HG03045 (cell line): Measurements from ENCODE around the gene NUMA1.

Experiments
- ATAC-seq: cut with Tn5 transposase; IDR thresholded peaks from one replicate; pipeline ENCODE4 v1.9.1; 2021; ENCODE audit warnings: mild to moderate bottlenecking, moderate library complexity; ENCODE audit not compliant: unreplicated experiment

The NUMA1 gene

DNA sequence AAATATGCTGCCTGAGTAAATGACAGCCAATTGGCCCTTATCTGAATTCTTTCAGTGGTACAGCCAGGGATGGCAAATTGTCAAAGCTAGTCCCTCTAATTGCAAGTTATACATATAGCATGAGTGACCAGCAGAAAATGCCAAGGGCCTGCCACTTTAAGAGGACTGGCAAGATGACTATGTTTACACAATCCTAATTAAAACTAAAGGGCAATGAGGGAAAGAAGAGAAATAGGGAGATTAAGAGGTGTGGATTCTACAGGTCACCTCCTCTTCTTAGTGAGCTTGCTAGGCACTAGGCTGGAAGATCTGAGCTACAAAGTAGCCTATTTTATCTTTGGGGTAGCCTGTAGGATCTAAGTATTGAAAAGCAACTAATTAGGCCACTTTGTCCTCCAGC is 13.5 kb downstream of the NUMA1 start:
- no peak for ATAC-seq

DNA sequence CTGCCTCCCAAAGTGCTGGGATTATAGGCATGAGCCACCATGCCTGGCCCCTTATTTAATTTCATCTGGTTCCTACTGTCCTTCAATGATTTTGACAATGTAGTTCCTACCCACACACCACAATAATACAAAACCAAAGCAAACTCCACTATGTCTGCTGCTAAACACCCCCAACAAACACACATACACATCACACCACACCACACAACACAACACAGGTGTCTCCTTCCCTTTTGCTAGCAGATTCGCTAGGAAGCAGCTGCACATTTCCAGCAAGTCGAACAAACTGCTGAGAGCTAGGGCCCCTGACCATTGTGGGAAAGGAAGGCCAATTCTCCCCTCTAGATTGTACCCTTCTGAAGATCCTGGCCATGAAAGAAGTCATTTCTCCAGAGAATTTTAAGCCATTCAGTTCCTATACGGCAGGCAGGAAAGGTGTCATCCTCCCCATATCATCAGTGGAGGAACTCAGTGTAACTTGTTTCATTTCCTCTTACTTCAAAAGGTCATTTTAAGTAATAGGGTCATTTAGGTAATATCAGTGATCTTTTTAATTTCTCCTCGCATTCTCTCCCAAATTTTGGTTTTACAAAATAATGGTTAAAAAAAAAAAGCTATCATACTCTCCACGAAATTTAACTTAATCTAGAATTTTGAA is 18.5 kb downstream of the NUMA1 start:
- ATAC-seq, result no peak

- ATAC-seq, result no peak
These were observed 21.8 kb downstream of the NUMA1 start for GRCh38 chr11:72058416-72059034.

GRCh38 chr11:72048766-72049460 is 31.4 kb downstream of the NUMA1 start:
- ATAC-seq, result no peak

DNA sequence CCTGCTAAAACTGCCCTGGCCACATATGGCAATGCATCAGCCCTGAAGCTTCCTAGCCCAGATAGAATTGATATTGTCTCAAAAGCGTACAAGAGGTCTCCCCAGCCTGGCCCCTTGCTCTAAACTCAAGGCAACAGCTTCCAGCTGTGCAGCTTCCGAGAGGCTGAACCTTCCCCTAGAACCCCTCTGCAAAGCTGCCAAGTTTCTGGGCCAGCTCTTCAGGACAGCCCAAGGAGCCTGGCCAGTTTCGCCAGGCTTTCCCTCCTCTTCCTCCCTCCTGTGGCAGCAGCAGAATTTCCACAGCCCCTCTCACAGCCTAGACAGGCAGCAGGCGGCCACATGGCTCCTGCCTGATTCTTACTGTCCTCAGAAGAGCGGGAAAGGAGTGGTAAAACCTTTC is 34.5 kb downstream of the NUMA1 start:
- no peak for ATAC-seq

DNA sequence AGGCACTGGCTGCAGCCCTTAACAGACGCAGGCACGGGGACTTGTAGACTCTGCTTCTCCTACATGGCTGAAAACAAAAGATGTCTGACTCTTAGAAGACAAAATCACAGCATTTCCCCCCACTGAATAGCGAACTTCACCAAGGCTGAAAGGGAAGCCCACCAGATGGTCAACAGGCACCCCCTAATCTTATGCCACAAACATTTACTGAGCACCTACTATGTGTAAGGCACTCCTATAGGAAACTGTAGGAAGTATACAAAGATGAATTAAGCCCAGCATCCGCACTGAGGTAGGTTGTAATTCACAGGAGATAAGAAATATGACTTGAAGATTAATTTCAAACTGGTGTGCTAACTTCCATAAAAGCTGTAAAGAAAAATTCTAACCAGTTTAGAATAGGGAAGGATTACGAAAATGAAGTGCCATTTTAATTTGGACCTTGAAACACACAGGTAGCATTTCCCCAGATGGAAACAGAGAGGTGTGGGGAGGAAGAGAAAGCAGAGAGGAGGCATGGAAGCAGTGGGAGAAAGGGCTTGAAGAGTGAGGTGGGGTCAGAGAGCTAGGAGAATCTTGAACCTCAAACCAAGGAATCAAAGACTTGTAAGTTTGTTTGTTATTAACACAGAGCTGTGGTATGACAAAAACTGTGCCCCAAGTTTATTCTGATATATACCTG is 38.1 kb downstream of the NUMA1 start:
- no peak for ATAC-seq

- ATAC-seq, result peak; percentile 43
These were observed 38.8 kb downstream of the NUMA1 start for GRCh38 chr11:72041364-72042063.

GRCh38 chr11:72040491-72041363 is 39.6 kb downstream of the NUMA1 start:
- ATAC-seq, result peak; percentile 26

DNA sequence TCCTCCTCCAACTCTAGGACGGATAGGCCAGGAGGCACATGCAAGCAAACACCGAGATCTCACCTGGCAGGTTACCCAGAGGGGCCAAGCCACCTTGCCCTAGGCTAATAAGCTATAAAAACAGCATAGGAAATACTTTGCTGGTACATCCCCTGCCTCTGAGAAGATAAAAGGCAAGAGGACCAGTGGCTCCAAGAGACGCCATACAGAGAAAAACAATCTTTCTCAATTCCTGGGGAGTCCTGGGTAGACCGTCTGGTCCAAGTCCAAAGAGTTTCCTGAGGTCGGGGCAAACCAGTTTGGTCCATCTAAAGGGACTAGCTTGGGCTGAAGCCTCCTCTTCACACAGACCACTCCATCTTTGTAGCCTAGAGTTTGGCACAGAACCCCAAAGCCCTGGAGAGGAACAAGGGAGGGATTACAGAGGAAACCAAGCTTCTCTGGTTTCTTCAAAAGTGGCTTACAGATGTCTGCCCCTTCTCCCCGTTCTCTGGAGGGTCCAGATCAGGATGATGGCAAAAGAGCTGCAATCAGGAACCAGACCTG is 40.4 kb downstream of the NUMA1 start:
- ATAC-seq, result no peak

DNA sequence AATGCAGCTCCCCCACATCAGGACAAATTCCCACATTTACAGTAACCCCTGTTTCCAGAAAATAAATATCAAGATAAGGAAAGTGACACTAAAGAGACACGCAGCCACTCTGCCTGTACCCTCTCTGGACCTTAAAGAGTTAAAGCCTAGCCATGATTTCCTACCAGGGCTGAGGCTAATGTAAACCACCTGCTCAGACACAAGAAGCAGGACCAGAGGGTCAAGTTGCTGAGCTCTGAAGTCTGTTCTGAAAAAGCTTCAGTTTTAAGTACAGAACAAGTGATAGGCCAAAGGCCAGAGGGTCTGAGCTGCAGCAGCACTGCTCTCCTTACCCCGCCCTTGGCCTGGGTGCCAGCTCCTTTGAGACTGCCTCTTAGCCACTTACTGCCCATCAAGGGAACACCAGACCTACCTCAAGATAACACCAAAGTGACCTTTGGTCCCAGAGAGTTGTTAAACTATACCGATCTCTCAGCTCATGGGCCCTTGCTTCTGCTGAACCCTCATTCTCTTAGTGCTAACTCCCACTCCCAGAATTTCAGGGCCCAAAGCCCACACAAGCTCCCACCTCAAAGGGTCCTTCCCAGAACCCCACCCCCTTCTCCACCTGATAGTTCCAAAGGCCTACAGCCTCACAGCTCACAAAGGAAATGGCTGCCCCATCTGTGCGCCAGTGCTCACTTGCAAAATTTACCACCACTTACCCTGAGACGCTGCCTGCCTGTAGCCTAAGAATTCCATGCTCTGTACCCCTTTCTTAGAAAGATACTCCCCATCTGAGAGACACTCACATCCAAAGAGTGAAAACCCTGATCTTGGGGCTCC is 41.1 kb downstream of the NUMA1 start:
- no peak for ATAC-seq

- ATAC-seq, result no peak
These were observed 41.9 kb downstream of the NUMA1 start for GRCh38 chr11:72038491-72038890.

DNA sequence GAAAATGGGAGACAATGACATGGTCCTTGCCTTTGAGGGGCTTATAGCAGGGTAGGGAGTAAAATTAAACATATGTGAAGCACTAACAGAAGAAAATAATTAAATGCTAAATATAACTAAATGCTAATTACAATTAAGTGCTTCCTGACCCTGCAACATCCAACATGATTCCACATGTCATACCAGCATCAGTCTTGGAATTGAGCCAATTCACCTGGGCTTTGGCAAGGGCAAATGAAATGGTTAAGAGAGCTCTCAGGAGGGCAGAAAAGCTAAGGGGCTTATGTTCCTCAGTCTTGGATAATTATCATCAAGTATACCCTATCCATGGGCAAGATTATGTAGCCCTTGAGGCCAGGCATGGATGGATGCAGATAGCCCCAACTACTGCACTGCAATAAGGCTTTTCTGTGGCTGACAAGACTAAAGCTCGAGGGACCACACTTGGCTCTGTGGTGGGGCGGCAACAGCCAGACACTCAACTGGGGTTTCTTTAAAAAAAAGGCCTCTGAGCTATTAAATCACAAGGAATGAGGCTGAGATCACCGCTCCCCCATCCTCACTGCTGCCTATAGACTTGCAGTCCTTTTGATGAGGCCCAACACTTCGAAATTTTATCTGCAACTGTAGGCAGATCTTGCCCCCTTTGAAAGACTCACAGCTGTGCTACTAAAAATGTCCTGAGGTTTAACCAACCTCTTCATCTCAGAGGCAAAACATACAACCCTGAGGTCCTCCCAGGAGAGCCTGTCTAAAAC is 42.6 kb downstream of the NUMA1 start:
- no peak for ATAC-seq

DNA sequence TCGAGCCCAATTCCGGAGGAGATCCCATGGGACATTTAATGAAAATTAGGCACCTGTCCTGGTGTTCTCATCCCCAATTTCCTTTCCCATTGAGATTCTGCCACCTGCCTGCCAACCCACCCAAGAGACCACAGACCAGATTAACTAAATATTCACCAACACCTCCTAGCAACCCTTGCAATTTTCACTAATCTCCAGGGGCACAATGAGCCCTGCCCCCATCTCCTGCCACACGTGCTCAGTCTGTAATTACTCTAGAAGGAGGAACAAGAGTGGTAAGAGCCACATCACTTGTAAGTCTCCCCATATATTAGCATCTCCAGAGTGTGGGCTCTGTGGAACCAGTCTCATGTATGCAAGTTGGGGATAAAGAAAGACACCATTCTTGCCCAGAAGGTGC is 43.7 kb downstream of the NUMA1 start:
- ATAC-seq, result no peak

GRCh38 chr11:72030472-72031045 is 49.8 kb downstream of the NUMA1 start:
- ATAC-seq, result no peak

GRCh38 chr11:72026090-72026489 is 54.3 kb downstream of the NUMA1 start:
- no peak for ATAC-seq

- ATAC-seq, result no peak
These were observed 56.1 kb downstream of the NUMA1 start for GRCh38 chr11:72024069-72024754.

DNA sequence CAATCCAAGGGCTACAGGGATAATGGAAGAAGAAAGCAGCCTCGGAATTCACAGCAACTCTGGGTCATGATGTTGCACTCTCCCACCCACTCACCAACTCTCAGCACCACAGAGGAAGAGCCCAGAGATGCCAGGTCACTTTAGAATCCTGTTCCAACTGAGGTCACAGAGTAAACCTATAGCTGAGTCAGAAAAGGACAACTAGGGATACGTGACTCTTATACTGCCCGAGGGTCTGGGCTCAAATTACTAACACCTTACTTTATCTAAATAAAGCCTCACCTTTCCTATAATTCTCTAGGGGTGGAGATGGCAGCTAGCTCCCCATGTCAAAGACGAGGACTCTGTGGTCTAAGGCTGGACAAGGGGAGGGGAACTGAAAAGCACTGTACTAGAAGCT is 57.0 kb downstream of the NUMA1 start:
- no peak for ATAC-seq
